WTC11 (cell line): Measurements from ENCODE around the gene SNTA1. TPM values are rescaled to one million over a fixed set of nuclear protein-coding genes. Genes with fewer than 3 reads are reported as not detected.

Experiments
- ATAC-seq: fragments of 200-7000 bp; cut with Tn5 transposase; 2 replicates; pipeline ENCODE4 v1.10.0; 2021; ENCODE audit warnings: mild to moderate bottlenecking, moderate library complexity
- CTCF ChIA-PET: fragments of 300-600 bp; sonication (Branson Sonifier 250); formaldehyde crosslinking; loops from one replicate; lab custom pipeline; 2021; ENCODE audit warnings: antibody characterized with exemption; lab: Charles Lee
- POLR2A ChIA-PET: fragments of 350-600 bp; sonication (Branson Sonifier 250); formaldehyde crosslinking; loops from one replicate; lab custom pipeline; 2021; ENCODE audit warnings: antibody characterized with exemption; lab: Charles Lee
- DNase-seq: peaks from one replicate; pipeline ENCODE4 v3.0.0; 2021; ENCODE audit warnings: low spot score
- H3K27ac Mint-ChIP-seq: 2 replicates; pipeline ENCODE4 v1.8.0; 2021; ENCODE audit warnings: mixed read lengths
- H3K27me3 Mint-ChIP-seq: 2 replicates; pipeline ENCODE4 v1.8.0; 2021; ENCODE audit warnings: low read depth, mild to moderate bottlenecking, moderate library complexity, mixed read lengths
- H3K36me3 Mint-ChIP-seq: 2 replicates; pipeline ENCODE4 v1.8.0; 2021; ENCODE audit warnings: mixed read lengths
- H3K4me1 Mint-ChIP-seq: 2 replicates; pipeline ENCODE4 v1.8.0; 2022; ENCODE audit warnings: mixed read lengths
- H3K4me3 Mint-ChIP-seq: 2 replicates; pipeline ENCODE4 v1.8.0; 2021; ENCODE audit warnings: mild to moderate bottlenecking, moderate library complexity, mixed read lengths
- H3K9me3 Mint-ChIP-seq: 2 replicates; pipeline ENCODE4 v1.8.0; 2021; ENCODE audit warnings: mixed read lengths
- ATF1 ChIP-seq: sonication (generic); formaldehyde crosslinking; IDR thresholded peaks from 2 replicates; pipeline ENCODE4 v1.8.1; 2023; ENCODE audit warnings: mild to moderate bottlenecking, moderate library complexity, missing genetic modification reagents
- CDX4 ChIP-seq: fragments of 250-450 bp; sonication (Bioruptor Pico); IDR thresholded peaks from 2 replicates; pipeline ENCODE4 v1.9.0; 2021; ENCODE audit warnings: moderate library complexity, mild to moderate bottlenecking, inconsistent platforms, borderline replicate concordance
- CTCF ChIP-seq: fragments of 200-600 bp; IDR thresholded peaks from 2 replicates; pipeline ENCODE4 v1.8.0; 2022; ENCODE audit warnings: antibody characterized with exemption
- ERG ChIP-seq: fragments of 250-450 bp; sonication (Bioruptor Pico); IDR thresholded peaks from 2 replicates; pipeline ENCODE4 v1.8.0; 2021; ENCODE audit warnings: mild to moderate bottlenecking
- GRHL2 ChIP-seq: fragments of 250-450 bp; sonication (Bioruptor Pico); IDR thresholded peaks from 2 replicates; pipeline ENCODE4 v1.8.0; 2022; ENCODE audit warnings: mild to moderate bottlenecking, moderate library complexity; ENCODE audit not compliant: insufficient replicate concordance, severe bottlenecking
- HMGXB4 ChIP-seq: sonication (generic); formaldehyde crosslinking; IDR thresholded peaks from 2 replicates; pipeline ENCODE4 v1.8.1; 2023; ENCODE audit warnings: mild to moderate bottlenecking, moderate library complexity, missing genetic modification reagents
- MXD4 ChIP-seq: fragments of 250-450 bp; sonication (Bioruptor Pico); IDR thresholded peaks from 2 replicates; pipeline ENCODE4 v1.8.0; 2021; ENCODE audit warnings: mild to moderate bottlenecking, moderate library complexity, borderline replicate concordance
- MYBL2 ChIP-seq: sonication (generic); formaldehyde crosslinking; IDR thresholded peaks from 2 replicates; pipeline ENCODE4 v1.8.1; 2023; ENCODE audit warnings: mild to moderate bottlenecking, moderate library complexity, missing genetic modification reagents
- NFYB ChIP-seq: sonication (generic); formaldehyde crosslinking; conservative IDR thresholded peaks from 2 replicates; pipeline ENCODE4 v1.8.0; 2022; ENCODE audit warnings: low read depth, missing genetic modification reagents
- SP1 ChIP-seq: sonication (generic); formaldehyde crosslinking; conservative IDR thresholded peaks from 2 replicates; pipeline ENCODE4 v1.8.1; 2022; ENCODE audit warnings: missing genetic modification reagents
- TEAD4 ChIP-seq: sonication (generic); formaldehyde crosslinking; IDR thresholded peaks from 2 replicates; pipeline ENCODE4 v1.8.0; 2022; ENCODE audit warnings: mild to moderate bottlenecking, missing genetic modification reagents
- ZBTB21 ChIP-seq: sonication (generic); formaldehyde crosslinking; IDR thresholded peaks from 2 replicates; pipeline ENCODE4 v1.8.1; 2023; ENCODE audit warnings: mild to moderate bottlenecking, missing genetic modification reagents, borderline replicate concordance
- ZNF263 ChIP-seq: sonication (generic); formaldehyde crosslinking; IDR thresholded peaks from 2 replicates; pipeline ENCODE4 v1.8.1; 2022; ENCODE audit warnings: low read depth, mild to moderate bottlenecking, moderate library complexity, missing genetic modification reagents
- ZNF317 ChIP-seq: sonication (generic); formaldehyde crosslinking; IDR thresholded peaks from 2 replicates; pipeline ENCODE4 v1.8.1; 2023; ENCODE audit warnings: low read depth, mild to moderate bottlenecking, moderate library complexity, missing genetic modification reagents, borderline replicate concordance
- ZNF396 ChIP-seq: fragments of 250-450 bp; sonication (Bioruptor Pico); IDR thresholded peaks from 2 replicates; pipeline ENCODE4 v1.8.0; 2021; ENCODE audit warnings: mild to moderate bottlenecking, moderate library complexity, borderline replicate concordance
- ZNF532 ChIP-seq: fragments of 250-450 bp; sonication (Bioruptor Pico); IDR thresholded peaks from 2 replicates; pipeline ENCODE4 v1.9.0; 2021; ENCODE audit warnings: mild to moderate bottlenecking, borderline replicate concordance
- total RNA-seq: library from RNA; stranded (reverse); gene quantifications from 3 replicates; pipeline ENCODE4 v1.2.3, GENCODE V29; 2021
- TF ChIP-seq, protein P1 (sequence below): sonication (generic); formaldehyde crosslinking; conservative IDR thresholded peaks from 2 replicates; pipeline ENCODE4 v1.8.1; 2023; ENCODE audit warnings: mild to moderate bottlenecking, low read depth, missing genetic modification reagents, moderate library complexity
- TF ChIP-seq, protein P2 (sequence below): sonication (generic); formaldehyde crosslinking; IDR thresholded peaks from 2 replicates; pipeline ENCODE4 v1.8.0; 2022; ENCODE audit warnings: missing genetic modification reagents

The SNTA1 gene
- total RNA-seq, 1 experiment from 2014 or later, result 5.3 TPM

GRCh38 chr20:33408313-33408712 is 35.2 kb downstream of the SNTA1 start:
- 0 out of 2 replicates have a peak, but pooled peaks cover 7% of the 10 kb centered on the region for H3K9me3 Mint-ChIP-seq
- no peak for DNase-seq
- H3K36me3 Mint-ChIP-seq, result peaks cover 8% of the 10 kb centered on the region
- H3K4me1 Mint-ChIP-seq, result no peaks in the 10 kb centered on the region
- H3K4me3 Mint-ChIP-seq, result no peak overlapping the region
- no peak for ATAC-seq
- no peak overlapping the region for H3K27ac Mint-ChIP-seq
- H3K27me3 Mint-ChIP-seq, result no peaks in the 10 kb centered on the region
- CTCF ChIA-PET, result no interaction called here
- TF ChIP-seq ZNF263 (no peak), ZNF532 (CRISPR knock-in tag) (no peak), HMGXB4 (CRISPR knock-in tag) (no peak), CTCF (no peak), ZNF396 (CRISPR knock-in tag) (no peak)
- POLR2A ChIA-PET, result no interaction called here

- no peak overlapping the region for H3K27ac Mint-ChIP-seq
- ATAC-seq (no peak), DNase-seq (no peak)
- ChIA-PET POLR2A (no interaction called here), CTCF (no interaction called here)
- H3K36me3 Mint-ChIP-seq, result peaks cover 8% of the 10 kb centered on the region
- no peaks in the 10 kb centered on the region for H3K27me3 Mint-ChIP-seq
- H3K4me1 Mint-ChIP-seq, result no peaks in the 10 kb centered on the region
- H3K9me3 Mint-ChIP-seq, result 0 out of 2 replicates have a peak, but pooled peaks cover 7% of the 10 kb centered on the region
- H3K4me3 Mint-ChIP-seq, result no peak overlapping the region
- TF ChIP-seq CDX4 (no peak), SP1 (CRISPR knock-in tag) (no peak), ATF1 (no peak), TEAD4 (CRISPR knock-in tag) (no peak), ZNF317 (CRISPR knock-in tag) (no peak), ZBTB21 (CRISPR knock-in tag) (no peak), GRHL2 (CRISPR knock-in tag) (no peak), ERG (no peak), NFYB (no peak), MYBL2 (no peak), MXD4 (no peak)
- TF ChIP-seq, protein P1, sequence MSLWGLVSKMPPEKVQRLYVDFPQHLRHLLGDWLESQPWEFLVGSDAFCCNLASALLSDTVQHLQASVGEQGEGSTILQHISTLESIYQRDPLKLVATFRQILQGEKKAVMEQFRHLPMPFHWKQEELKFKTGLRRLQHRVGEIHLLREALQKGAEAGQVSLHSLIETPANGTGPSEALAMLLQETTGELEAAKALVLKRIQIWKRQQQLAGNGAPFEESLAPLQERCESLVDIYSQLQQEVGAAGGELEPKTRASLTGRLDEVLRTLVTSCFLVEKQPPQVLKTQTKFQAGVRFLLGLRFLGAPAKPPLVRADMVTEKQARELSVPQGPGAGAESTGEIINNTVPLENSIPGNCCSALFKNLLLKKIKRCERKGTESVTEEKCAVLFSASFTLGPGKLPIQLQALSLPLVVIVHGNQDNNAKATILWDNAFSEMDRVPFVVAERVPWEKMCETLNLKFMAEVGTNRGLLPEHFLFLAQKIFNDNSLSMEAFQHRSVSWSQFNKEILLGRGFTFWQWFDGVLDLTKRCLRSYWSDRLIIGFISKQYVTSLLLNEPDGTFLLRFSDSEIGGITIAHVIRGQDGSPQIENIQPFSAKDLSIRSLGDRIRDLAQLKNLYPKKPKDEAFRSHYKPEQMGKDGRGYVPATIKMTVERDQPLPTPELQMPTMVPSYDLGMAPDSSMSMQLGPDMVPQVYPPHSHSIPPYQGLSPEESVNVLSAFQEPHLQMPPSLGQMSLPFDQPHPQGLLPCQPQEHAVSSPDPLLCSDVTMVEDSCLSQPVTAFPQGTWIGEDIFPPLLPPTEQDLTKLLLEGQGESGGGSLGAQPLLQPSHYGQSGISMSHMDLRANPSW, result no peak
- TF ChIP-seq, protein P2, sequence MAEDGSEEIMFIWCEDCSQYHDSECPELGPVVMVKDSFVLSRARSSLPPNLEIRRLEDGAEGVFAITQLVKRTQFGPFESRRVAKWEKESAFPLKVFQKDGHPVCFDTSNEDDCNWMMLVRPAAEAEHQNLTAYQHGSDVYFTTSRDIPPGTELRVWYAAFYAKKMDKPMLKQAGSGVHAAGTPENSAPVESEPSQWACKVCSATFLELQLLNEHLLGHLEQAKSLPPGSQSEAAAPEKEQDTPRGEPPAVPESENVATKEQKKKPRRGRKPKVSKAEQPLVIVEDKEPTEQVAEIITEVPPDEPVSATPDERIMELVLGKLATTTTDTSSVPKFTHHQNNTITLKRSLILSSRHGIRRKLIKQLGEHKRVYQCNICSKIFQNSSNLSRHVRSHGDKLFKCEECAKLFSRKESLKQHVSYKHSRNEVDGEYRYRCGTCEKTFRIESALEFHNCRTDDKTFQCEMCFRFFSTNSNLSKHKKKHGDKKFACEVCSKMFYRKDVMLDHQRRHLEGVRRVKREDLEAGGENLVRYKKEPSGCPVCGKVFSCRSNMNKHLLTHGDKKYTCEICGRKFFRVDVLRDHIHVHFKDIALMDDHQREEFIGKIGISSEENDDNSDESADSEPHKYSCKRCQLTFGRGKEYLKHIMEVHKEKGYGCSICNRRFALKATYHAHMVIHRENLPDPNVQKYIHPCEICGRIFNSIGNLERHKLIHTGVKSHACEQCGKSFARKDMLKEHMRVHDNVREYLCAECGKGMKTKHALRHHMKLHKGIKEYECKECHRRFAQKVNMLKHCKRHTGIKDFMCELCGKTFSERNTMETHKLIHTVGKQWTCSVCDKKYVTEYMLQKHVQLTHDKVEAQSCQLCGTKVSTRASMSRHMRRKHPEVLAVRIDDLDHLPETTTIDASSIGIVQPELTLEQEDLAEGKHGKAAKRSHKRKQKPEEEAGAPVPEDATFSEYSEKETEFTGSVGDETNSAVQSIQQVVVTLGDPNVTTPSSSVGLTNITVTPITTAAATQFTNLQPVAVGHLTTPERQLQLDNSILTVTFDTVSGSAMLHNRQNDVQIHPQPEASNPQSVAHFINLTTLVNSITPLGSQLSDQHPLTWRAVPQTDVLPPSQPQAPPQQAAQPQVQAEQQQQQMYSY (CRISPR knock-in tag), result no peak
These were observed 35.8 kb downstream of the SNTA1 start for GRCh38 chr20:33407796-33408195.
